PC-9 (cell line): ENCODE results near the gene MAB21L3.
A peak's percentile ranks its signal among the peaks of the same experiment; 100 is the strongest.

ENCODE experiments used
- CTCF ChIP-seq: fragments of 200-600 bp; sonication (generic); conservative IDR thresholded peaks from 2 replicates; pipeline ENCODE4 v1.6.1; 2017; ENCODE audit warnings: mixed run types, antibody characterized with exemption, mild to moderate bottlenecking, moderate library complexity
- EZH2 ChIP-seq: fragments of 200-600 bp; sonication (generic); IDR thresholded peaks from 2 replicates; pipeline ENCODE4 v1.8.0; 2017; ENCODE audit warnings: antibody characterized with exemption, low read depth

- peak; percentile 92 for TF ChIP-seq CTCF
- no peak for TF ChIP-seq EZH2
Measured at GRCh38 chr1:116151739-116152576, 40.8 kb downstream of the MAB21L3 start.
